Midbrain (tissue), 1 donor: ENCODE data around the gene DENND1A.

Experiments used
- DNase-seq: peaks from one replicate; lab custom pipeline; 2025; lab: John Stamatoyannopoulos, UW

The DENND1A gene

DNA sequence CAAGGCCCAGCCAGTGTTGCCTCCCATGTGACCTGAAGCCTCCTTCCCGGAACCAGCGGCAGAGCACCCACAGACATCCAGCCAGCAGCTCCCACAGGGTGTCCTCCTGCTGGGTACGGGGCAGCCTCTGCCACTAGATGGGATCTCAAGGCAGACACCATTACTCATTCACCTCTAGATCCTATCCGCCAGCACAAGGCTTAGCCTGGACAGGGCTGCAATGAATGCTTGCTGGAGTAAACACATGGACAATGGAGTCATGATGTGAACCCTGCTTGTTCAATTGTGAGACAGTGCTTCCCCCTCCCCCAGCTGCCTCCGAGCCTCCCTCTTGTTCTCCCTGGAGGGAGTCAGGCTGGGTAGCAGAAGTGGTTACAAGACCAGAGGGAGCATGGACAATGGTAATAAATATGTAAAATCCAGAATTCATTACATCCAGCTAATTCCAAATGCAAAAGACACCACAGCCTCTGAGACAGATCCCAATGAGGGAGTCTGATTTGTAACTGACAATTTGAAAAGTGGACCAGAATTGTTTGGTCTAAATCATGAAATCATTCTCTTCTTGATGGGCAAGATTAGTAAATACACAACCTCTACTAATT is 441.9 kb downstream of the DENND1A start:
- DNase-seq, result peak; percentile 36

DNA sequence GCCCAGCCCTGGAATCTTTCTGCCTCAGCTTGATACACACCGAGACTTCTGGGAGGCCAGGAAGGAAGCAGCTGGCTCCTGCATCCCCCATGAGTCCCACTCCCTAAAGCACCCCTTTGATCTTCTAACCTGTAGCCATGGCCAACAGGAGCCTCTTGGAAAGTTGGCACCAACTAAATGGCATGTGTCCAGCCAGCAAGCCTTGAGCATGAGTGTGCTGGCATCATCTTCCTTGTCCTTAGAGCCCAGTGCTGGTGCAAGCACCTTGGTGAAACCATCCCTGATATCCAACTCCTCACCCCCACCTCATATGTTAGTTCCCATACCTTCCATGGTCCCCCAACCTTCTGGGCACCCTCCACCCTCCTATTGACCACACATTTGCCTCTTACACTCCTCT is 443.5 kb downstream of the DENND1A start:
- DNase-seq, result no peak

DNA sequence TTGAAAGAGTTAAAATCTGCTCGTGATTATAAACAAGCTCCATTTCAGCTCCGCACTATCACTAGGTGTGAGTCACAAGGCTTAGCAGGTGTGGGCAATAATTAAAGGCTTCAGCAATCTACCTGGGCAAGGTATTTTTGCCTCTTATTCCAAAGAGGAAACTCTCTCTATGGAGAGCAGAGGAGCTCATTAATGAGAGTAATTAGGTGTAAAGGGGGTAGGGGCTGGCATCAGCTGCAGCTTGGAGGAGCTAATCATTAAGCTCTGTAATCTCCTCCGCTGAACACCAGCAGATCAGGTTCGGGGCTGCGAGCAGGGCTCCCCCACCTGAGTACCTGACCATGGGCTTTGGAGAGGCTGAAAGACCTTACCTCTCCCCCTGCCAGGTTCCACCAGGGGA is 444.7 kb downstream of the DENND1A start:
- DNase-seq, result no peak

DNA sequence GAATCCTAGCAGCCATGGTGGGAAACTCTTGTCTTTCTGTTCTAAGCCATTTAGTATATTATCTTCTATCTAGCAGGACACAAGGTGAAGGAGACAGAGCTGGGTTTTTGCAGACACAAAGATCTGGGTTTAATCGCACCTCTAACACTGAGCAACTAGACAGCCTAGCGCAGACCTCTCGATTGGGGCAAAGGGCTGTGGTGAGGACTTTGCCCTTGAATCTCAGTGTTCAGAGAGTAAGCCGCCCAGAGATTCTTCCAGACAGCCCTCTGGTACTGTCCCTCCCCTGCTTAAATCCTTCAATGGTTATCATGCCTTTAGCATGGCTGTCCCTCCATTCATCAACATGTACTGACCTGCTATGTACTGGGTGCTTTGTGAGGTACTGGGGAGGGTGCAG is 445.8 kb downstream of the DENND1A start:
- DNase-seq, result no peak

DNA sequence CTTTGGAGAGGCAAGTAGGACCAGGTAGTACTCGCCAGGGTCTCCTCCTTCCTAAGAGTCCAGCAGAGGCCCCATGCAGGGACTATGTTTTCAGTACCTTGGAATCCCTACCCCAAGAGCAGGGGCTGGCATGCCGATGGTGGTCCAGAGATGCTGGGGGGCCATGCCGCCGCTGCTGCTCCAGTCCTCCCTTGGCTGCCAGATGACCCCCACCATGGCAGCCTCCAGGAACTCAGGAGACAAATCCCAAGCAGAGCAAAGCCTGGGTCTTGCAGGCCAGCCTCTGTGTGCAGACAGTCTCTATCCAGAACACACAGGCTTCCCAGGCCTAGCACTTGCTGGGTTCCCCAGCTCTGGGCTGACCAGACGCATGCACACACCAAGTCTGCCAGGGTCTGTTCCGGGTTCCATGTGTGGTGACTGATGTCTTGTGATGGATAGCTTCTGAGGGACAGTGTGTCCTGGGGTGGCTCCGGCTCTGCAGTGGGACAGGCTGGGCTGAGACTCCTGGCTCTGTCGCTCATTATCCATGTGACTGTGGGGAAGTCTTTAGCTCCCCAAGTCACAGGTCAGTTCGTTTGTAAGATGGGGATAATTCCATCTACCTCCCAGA is 446.6 kb downstream of the DENND1A start:
- no peak for DNase-seq

DNA sequence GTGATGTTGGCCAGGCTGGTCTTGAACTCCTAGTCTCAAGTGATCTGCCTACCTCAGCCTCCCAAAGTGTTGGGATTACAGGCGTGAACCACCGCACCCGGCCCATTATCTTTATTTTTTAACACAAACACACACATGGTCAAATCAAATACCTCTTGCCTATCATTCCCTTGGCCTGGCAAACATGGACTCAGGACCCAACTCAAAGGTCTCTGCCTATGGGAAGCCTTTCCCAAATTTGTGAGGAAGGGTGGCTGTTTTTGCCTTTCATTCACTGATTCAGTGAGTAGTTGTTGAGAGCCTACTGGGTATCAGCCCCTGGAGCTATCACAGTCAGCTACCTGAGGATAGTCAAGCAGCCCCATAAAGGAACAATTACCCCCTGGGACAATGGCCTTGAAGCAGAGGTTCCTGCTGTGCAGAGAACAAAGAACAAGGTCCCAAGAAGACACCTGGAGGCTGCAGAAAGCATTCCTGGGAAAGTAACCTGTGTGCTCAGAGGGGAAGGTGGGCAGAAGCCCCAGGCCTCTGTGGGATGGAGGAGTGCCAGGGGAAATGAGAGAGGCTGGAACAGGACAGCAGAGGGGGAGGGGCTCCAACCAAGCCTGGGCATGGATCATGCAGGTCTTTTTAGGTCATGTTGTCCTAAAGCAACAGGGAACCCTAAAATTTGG is 447.5 kb downstream of the DENND1A start:
- DNase-seq, result no peak

DNA sequence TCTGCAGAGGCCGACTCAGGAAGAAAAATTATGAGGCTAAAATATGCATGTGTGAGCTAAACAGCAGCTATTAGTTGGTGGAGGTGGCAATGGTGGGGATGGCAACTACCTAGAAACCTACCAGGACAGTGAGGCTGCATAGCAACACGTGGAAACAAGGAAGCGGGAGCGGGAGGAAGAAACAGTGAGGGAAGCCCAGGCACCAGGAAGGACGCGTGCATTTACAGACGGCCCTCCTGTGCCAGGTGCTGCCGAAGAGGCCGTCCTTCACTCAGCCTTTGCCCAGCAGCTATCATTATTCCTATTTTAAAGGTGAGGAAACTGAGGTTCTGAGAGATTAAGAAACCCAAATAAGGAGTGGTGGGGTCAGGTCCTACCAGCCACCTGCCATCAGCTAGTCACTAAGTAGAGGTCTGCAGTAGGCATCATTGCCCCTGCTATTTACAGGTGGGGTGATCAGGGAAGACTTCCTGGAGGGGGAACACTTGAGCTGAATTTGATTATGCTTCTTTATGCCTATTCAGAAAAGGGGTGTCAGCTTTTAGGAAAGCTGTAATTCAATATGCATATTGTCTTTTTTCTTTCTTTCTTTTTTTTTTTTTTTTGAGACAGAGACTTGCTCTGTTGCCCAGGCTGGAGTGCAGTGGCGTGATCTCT is 448.6 kb downstream of the DENND1A start:
- DNase-seq, result no peak

DNA sequence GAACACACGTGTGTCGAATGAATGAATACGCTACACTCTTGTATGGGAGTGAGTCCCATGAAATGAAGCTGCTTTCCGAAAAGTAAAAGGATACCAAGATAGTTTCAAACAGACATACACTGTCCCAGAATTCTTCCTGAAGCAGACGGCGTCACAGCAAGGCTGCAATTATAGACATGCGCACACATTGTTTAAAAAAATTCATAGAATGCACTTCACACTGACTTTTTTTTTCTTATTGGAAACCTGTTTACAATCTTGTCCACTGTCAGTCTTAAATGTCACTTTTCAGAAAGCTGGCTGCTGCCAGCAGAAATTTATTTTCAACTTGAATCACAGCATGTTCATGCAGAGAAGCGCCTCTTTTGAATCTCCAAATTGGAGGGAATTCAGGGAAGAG is 449.1 kb downstream of the DENND1A start:
- DNase-seq, result no peak

DNA sequence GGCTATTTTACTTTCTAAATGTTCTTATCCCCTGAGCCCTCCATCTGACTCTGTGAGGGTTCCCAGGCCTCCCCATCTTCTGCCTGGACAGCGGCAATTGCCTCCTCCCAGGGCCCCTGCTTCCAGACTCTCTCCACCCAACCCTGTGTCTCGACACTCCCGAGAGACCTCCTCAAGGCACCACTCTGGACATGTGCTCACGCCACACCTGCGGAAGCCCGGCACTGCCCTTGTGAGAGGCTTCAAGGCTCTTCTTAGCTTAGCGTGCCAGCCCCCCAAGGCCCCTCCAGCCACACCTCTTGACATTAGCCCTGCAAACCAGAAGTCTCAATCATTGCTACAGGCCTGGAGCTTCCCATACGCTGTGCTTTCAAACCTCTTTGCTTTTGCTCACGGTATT is 449.8 kb downstream of the DENND1A start:
- no peak for DNase-seq

DNA sequence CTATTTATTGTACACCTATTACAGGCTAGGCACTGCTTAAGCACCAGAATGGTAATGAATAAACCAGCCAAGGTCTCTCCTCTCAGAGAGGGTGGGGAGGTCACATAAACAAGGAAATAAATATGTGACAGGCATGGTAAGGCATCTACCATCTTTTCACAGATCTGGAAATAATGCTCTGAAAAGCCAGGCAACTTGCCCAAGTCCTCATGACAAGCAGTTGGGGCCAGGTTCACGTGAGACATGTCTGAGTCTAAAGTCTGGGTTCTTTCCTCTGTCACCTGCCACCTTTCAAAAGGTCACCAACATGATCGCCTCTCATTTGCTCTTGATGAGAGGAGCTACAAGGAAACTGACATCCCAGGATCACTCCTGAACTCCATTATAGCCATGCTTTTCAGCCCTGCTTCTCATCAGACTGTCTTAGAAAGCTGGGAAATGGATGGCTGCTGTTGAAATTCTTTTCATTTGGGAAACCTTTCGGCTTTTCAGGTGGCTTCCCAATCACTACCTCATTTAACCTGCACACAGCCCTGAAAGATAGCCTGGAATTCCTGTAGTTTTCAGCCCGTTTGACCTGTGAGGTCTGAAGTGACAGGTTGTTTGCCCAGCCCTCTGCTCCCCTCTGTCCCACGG is 450.8 kb downstream of the DENND1A start:
- DNase-seq, result no peak

DNA sequence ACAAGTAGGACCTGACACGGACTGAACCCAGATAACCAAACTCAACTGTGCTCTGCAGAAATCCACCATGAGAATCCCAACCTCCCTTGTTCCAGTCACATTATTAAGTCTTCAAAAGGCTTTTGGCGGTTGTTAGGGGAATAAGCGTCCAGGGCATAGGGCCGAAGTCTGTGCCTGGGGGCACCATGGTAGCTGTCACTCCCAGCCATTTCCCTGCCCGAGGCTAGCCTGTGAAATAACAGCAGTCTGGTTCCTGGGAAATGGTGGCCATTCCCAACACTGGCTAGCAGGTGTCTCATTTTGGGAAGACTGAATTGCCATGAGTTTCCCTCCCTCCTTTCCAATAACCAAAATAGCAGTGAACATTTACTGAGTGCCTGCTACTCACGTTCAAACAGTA is 451.8 kb downstream of the DENND1A start:
- DNase-seq, result no peak

DNA sequence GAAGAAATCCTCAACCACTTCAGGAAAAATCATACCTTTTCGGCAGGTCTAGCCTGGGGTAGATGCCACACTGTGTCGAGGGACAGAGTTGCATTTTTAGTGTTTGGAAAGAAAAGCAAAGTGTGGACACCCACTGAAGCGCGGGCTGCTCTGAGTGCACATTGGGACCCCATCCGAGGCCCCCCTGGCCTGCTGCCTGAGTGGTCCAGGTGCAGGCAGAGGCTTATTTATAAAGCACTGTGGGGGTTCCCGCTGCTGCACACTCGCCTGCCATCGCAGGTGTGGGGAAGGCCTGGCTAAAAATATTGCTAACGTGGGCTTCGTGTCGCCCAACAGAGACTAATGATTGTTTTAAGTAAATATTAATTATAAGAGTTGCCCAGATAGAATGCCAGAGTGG is 454.5 kb downstream of the DENND1A start:
- no peak for DNase-seq

DNA sequence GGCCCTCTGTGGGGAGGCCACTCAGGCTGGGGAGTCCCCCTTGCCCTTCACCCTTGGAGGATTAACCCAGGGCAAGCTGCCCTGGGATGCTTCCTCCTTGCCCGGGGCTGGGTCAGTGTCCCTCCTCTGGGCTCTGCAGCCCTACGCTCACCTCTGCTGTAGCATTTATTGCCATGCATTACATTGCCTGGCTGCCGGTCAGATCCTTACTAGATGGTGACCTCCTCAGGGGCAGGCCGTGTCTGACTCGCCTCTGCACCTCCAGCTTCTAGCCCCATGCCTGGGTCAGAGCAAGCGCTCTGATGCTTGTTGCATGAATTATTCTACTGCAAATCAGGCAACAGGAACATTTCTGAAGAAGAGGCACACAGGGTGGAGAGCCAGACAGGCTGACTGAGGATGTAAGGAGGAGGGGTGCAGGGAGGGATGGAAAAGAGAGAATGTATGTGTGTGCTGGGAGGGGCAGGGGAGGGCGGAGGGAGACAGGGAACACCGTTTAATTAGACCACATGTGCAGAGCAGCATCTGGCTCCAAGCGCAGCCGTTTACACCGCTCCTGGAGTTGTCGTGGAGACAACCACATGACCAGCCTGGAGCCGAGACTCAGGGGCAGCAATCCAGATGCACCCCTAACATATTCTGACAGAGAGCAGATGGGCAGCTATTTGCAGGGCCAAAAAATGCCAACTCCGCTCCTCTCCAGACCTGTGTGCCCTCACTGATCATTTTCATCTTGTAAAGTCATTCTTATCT is 456.9 kb downstream of the DENND1A start:
- DNase-seq, result no peak

DNA sequence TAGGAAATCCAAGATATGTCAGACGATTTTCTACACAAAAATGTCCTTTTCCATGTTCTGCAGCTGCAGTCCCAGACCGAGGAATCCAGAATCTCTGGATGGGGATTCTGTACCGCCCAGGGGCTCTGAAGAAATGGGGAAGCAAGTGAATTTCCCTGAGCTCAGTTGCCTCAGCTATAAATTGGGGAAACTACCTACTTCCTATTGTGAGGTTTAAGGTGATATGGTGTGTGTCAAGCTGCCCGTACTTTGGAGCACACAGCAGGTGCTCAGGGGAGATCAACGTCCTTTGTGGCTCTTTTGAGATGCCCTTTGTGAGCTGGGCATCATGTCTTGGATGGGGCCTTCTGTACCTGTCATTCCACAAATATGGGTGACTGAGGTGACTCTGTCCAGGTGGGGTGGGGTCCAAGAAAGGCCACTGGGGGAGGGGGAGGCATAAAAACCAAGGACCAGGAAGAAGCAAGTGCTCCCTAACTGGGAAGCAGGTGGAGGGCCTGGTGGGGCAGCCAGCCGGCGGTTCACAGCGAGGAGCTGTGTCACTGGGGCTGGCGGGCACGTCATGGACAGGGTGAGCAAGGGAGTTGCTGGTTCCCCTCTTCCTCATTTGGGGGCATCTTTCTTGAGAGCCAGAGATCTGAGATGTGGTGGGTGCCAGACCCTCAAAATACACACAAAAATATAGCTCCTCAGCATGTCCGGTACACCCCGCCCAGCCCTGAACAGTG is 457.9 kb downstream of the DENND1A start:
- DNase-seq, result no peak

DNA sequence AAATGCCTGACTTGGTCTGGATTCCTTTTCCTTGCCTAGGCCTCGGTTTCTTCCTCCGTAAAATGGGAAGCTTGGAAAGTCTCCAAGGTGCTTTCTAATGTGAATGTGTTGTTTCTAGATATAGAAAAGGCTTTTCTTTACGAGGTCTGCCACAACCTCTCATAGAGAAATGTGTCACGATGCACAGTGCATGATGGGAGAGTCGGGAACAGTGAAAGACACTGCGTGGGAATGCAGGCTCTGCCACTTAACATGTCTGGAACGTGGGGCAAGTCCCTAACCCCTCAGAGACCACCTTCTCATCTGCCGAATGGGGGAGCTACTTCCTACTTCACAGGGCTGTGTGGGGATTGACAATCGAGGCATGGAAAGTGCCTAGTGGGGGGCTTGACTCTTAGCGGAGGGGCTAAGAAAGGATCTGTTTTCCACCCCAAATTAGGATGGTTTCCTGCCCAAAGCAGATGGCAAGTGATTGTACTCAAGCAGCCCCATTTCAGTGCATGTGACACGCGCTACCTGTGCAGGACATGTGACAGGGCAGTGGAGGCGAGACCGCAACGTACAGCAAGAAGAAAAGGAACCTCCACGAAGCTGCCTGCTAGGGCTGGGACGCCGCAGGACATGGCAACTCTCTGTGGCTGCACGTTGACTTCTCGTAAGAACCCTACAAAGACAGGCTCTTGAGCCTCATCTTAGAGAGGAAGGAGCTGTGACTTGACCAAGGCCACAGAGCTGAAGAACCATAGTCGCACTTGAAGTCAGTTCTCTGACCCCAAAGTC is 458.7 kb downstream of the DENND1A start:
- no peak for DNase-seq

DNA sequence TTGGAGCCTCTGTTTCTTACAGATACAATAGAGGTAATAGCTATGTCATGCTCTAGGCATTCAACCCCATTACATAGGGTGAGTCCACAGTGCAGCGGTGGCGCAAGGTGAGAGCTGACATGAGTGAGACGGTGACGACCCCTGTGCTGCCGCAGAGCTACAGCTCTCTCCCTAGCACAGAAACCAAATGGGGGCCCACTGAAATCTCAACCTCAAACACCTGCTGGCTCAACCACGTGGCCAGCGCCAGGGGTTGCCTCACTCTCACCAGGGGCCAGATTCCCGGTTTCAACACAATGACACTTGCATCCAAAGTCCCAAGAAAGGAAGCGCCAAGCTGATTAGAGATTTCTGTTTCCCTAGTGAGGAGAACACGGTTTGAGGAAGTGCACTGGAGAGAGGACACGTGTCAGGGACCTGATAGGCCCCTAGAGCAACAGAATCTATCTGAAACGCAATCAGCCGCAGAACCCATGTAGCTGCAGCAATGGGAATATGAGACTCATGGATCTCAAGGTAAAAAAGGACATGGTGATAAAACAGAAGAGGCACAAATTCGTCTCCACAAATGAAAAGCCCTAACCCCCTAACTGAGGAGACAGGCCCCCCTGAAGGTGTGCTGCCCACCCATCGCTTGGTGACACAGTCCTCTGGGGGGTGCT is 459.7 kb downstream of the DENND1A start:
- DNase-seq, result no peak

DNA sequence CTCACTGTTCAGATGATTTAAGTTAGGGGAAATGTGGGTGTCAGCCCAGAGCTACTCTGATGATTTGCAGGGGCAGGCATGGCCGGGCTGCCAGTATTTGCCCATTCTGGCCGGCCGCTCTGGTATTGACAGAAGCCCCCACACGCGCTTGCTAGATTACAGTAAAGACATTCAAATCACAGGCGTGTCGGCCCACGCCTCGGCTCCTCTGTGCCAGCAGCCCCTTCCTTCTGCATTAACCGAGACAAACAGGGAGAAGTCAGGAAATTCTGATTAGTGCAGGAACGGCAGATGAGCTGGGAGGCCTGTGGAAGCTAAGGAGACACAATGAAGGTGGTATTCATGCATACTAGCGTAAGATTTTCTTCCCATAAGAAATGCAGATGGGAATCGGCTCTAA is 460.6 kb downstream of the DENND1A start:
- DNase-seq, result no peak

DNA sequence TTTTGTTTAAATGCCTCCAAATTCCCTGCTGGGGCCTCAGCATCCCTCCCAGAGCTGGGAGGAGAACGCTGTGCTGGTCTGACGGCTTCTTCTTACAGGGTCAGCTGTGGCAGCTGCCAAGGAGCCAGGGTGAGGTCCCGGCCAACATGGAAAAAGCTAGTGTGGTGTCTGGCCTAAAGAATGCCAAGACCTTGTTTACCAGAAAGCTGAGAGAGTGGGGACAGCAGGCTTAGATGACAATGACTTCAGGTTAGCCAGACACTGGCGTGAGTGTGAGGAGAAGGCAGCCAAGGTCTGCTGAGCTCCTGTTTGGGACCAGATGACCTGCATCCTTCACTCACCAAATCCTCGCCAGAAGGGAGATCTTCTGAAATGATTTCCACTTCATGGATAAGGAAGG is 461.4 kb downstream of the DENND1A start:
- no peak for DNase-seq

DNA sequence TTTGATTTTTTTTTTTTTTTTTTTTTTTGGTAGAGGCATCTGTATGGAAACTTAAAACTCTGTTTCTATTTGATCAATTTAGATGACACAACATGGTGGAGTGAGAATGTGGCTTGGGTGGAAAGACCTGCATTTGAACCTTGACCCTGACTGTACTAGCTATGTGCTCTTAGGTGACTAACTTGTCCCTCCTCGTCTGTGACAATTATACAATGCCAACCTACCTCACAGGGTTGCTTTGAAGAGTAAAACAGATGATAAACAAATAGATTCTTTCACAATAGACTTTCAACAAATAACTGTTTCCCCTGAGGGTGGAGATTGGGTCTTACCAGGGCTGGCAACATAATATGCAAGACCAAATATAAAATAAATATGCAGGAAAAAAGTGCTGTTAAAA is 464.6 kb downstream of the DENND1A start:
- DNase-seq, result no peak

DNA sequence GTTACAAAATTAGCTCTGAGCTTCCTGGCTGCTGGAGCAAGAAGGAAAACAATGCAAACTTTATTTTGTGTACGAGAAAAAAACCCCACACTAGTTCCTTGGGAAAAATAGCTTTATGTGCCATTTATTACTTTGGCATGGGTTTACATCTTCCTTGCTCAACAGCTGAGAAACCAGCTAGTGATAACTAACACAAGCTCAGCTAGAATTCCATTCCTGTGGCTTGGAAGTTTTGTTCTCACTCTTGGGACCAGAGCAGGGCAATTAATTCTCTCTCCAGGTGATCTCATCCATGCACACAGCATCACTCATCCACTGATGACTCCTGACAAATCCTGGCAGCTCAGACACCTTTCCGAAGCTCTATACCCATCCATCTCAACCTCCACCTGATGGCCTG is 469.8 kb downstream of the DENND1A start:
- no peak for DNase-seq
